Upper lobe of left lung (tissue), 6 donors: ENCODE results near the gene NUP188. TPM values are rescaled to one million over a fixed set of nuclear protein-coding genes. Genes with fewer than 3 reads are reported as not detected.
A peak's percentile ranks its signal among the peaks of the same experiment; 100 is the strongest.
"Not testable (repeated sequence)": the region's sequence is repeated elsewhere in the genome, so short reads cannot be mapped to it uniquely, and the experiment has no call there.

Experiments
- ATAC-seq, 2 donors: fragments of 200-7000 bp; cut with Tn5 transposase; one replicate each; pipeline ENCODE4 v1.9.1; 2022; ENCODE audit warnings: mild to moderate bottlenecking in 2 of 2, moderate library complexity in 2 of 2; ENCODE audit not compliant: low FRiP score in 2 of 2
- DNase-seq, 2 donors: peaks; one replicate each; pipeline ENCODE4 v3.0.0-alpha.2; 2019 to 2020
- H3K27ac ChIP-seq, 4 donors: fragments of 200-600 bp; sonication (generic); one replicate each; pipeline ENCODE4 v1.5.1; 2016 to 2019
- H3K27me3 ChIP-seq, 4 donors: fragments of 200-600 bp; sonication (generic); one replicate each; pipeline ENCODE4 v1.5.1; 2017 to 2019
- H3K36me3 ChIP-seq, 4 donors: fragments of 200-600 bp; sonication (generic); one replicate each; pipeline ENCODE4 v1.5.1; 2016 to 2019
- H3K4me1 ChIP-seq, 4 donors: fragments of 200-600 bp; sonication (generic); one replicate each; pipeline ENCODE4 v1.5.1; 2018 to 2019
- H3K4me3 ChIP-seq, 4 donors: fragments of 200-600 bp; sonication (generic); one replicate each; pipeline ENCODE4 v1.5.1; 2017 to 2019; ENCODE audit warnings: mild to moderate bottlenecking in 2 of 4, moderate library complexity in 1 of 4
- H3K9me3 ChIP-seq, 4 donors: fragments of 200-600 bp; sonication (generic); one replicate each; pipeline ENCODE4 v1.5.1; 2018 to 2019
- CTCF ChIP-seq, 6 experiments: fragments of 450-650 bp in 4 of 6; fragments of 200-600 bp in 2 of 6; sonication (generic) in 2 of 6; IDR thresholded peaks; one replicate each; pipeline ENCODE4 v1.5.1; 2016 to 2019; ENCODE audit warnings: antibody characterized with exemption in 6 of 6
- EP300 ChIP-seq, 4 donors: sonication (generic); formaldehyde crosslinking; IDR thresholded peaks; one replicate each; pipeline ENCODE4 v1.5.1; 2017; ENCODE audit warnings: antibody characterized with exemption in 4 of 4, control low read depth in 2 of 4
- POLR2A ChIP-seq, 4 donors: fragments of 450-650 bp; IDR thresholded peaks; one replicate each; pipeline ENCODE4 v1.5.1; 2016 to 2017; ENCODE audit warnings: antibody characterized with exemption in 4 of 4, mild to moderate bottlenecking in 2 of 4
- POLR2AphosphoS5 ChIP-seq, 2 donors: sonication (generic); formaldehyde crosslinking; IDR thresholded peaks; one replicate each; pipeline ENCODE4 v1.5.1; 2017; ENCODE audit warnings: antibody characterized with exemption in 2 of 2
- WGBS, 2 donors: methylation state at CpG; one replicate each; pipeline ENCODE4 v1.1.5; 2017 to 2018; 5-methylcytosine and 5-hydroxymethylcytosine counted together
- total RNA-seq, 6 donors: library from RNA; depleted of rRNA in 4 of 6; stranded (reverse); fragments of >200 nt in 4 of 6; gene quantifications; one replicate each; pipeline versions ENCODE4 v1.1.0 to v1.2.1, GENCODE V29; 2016 to 2021
- donor health status: DM: no; HTN: no; CAD: no; lungs with moderate emphysema.
- donor health status: DM: no; HTN: yes; CAD: no; lungs with severe emphysema.

The NUP188 gene
- total RNA-seq, 6 donors from 2014 or later, result 30.4 to 225 (median 50.1) TPM

- H3K27me3 ChIP-seq, result no peaks in the 10 kb centered on the region
- peaks cover 0 to 19% (median 7%) of the 10 kb centered on the region in 4 donors for H3K36me3 ChIP-seq
- no peak for ATAC-seq
- DNase-seq, result no peak
- peak overlapping the region in 1 of 4 donors; percentile 96 for H3K27ac ChIP-seq
- no peaks in the 10 kb centered on the region for H3K9me3 ChIP-seq
- no peak for TF ChIP-seq POLR2A (IDR thresholded peaks at IDR 0.05)
- TF ChIP-seq POLR2AphosphoS5 (IDR thresholded peaks at IDR 0.05), result no peak
- peak overlapping the region in 2 of 4 donors; percentile 65 to 89 for H3K4me3 ChIP-seq
- peaks cover 27 to 50% (median 38%) of the 10 kb centered on the region in 4 donors for H3K4me1 ChIP-seq
- WGBS, 2 donors, result 94 to 96% methylated on average over 16 to 19 of the region's 19 CpGs
These were observed 1.5 kb upstream of the NUP188 start for GRCh38 chr9:128945798-128946501.

GRCh38 chr9:128946571-128947276 lies 775 bp upstream of the NUP188 start:
- Histone ChIP-seq H3K27ac (peak overlapping the region; percentile 89 to 96 (median 92)), H3K27me3 (no peaks in the 10 kb centered on the region), H3K9me3 (no peaks in the 10 kb centered on the region), H3K4me1 (peaks cover 21 to 42% (median 33%) of the 10 kb centered on the region in 4 donors), H3K4me3 (peak overlapping the region; percentile 65 to 89 (median 86)), H3K36me3 (peaks cover 0 to 20% (median 7%) of the 10 kb centered on the region in 4 donors)
- TF ChIP-seq POLR2AphosphoS5 (IDR thresholded peaks at IDR 0.05), result no peak
- TF ChIP-seq POLR2A (IDR thresholded peaks at IDR 0.05), result no peak
- no peak for TF ChIP-seq EP300 (IDR thresholded peaks at IDR 0.05)
- no peak for TF ChIP-seq CTCF (IDR thresholded peaks at IDR 0.05)
- WGBS, 2 donors, result 27 to 40% methylated on average over 11 to 30 of the region's 30 CpGs
- ATAC-seq (peak; percentile 44 to 48), DNase-seq (peak in 1 of 2 donors; percentile 28)

- no peaks in the 10 kb centered on the region for H3K27me3 ChIP-seq
- ATAC-seq, result no peak
These were observed 297 bp upstream of the NUP188 start for GRCh38 chr9:128947277-128947526.

GRCh38 chr9:128961403-128961802 lies 13.9 kb downstream of the NUP188 start:
- ATAC-seq, DNase-seq, H3K4me3 ChIP-seq, H3K4me1 ChIP-seq, H3K27ac ChIP-seq, H3K9me3 ChIP-seq, H3K27me3 ChIP-seq: not testable (repeated sequence)
- WGBS, 2 donors, result 91 to 94% methylated on average over 9 of the region's 9 CpGs
- peaks cover 21 to 85% (median 48%) of the 10 kb centered on the region in 4 donors for H3K36me3 ChIP-seq

More at GRCh38 chr9:128947277-128947526, 297 bp upstream of the NUP188 start:
- Histone ChIP-seq H3K4me1 (peaks cover 20 to 40% (median 29%) of the 10 kb centered on the region in 4 donors), H3K36me3 (peaks cover 0 to 25% (median 7%) of the 10 kb centered on the region in 4 donors), H3K27ac (peak overlapping the region; percentile 89 to 96 (median 92)), H3K4me3 (peak overlapping the region; percentile 65 to 89 (median 86)), H3K9me3 (no peaks in the 10 kb centered on the region)
- DNase-seq, result no peak
- 0 to 1% methylated on average over 4 to 20 of the region's 20 CpGs for WGBS, 2 donors
- TF ChIP-seq POLR2A (IDR thresholded peaks at IDR 0.05) (no peak), CTCF (IDR thresholded peaks at IDR 0.05) (no peak), POLR2AphosphoS5 (IDR thresholded peaks at IDR 0.05) (no peak), EP300 (IDR thresholded peaks at IDR 0.05) (no peak)

- DNase-seq, result no peak
- Histone ChIP-seq H3K27me3 (no peaks in the 10 kb centered on the region), H3K4me3 (no peak overlapping the region), H3K27ac (no peak overlapping the region), H3K9me3 (no peaks in the 10 kb centered on the region), H3K4me1 (no peaks in the 10 kb centered on the region), H3K36me3 (peaks cover 36 to 84% (median 60%) of the 10 kb centered on the region in 4 donors)
- TF ChIP-seq POLR2AphosphoS5 (IDR thresholded peaks at IDR 0.05) (no peak), CTCF (IDR thresholded peaks at IDR 0.05) (no peak), POLR2A (IDR thresholded peaks at IDR 0.05) (no peak), EP300 (IDR thresholded peaks at IDR 0.05) (no peak)
- no peak for ATAC-seq
- WGBS, 2 donors, result 97 to 98% methylated on average over 5 of the region's 5 CpGs
These were observed 22.0 kb downstream of the NUP188 start for GRCh38 chr9:128969491-128969890.
